Gastrocnemius medialis (tissue), 4 donors: ENCODE measurements around the gene CHST5. TPM values are rescaled to one million over a fixed set of nuclear protein-coding genes. Genes with fewer than 3 reads are reported as not detected.

Experiments used
- ATAC-seq, 2 donors: fragments of 150-250 bp; one replicate each; pipeline ENCODE4 v1.9.1; 2016
- DNase-seq, 2 donors: peaks; one replicate each; pipeline ENCODE4 v3.0.0-alpha.2; 2019
- H3K27ac ChIP-seq, 4 donors: fragments of 200-600 bp; sonication (generic); 1 replicate in 1 of 4; 2 replicates in 3 of 4; pipeline ENCODE4 v1.5.1; 2016 to 2018; ENCODE audit warnings: mild to moderate bottlenecking in 2 of 4, moderate library complexity in 1 of 4
- H3K27me3 ChIP-seq, 3 donors: fragments of 200-600 bp; sonication (generic) in 2 of 3; 1 replicate in 1 of 3; 2 replicates in 2 of 3; pipeline versions ENCODE4 v1.5.1 to v1.6.0; 2016 to 2019; ENCODE audit warnings: mild to moderate bottlenecking in 1 of 3, moderate library complexity in 1 of 3
- H3K36me3 ChIP-seq, 2 donors: fragments of 200-600 bp; sonication (generic) in 1 of 2; one replicate each; pipeline ENCODE4 v1.5.1; 2017 to 2018
- H3K4me1 ChIP-seq, 2 donors: fragments of 200-600 bp; sonication (generic) in 1 of 2; one replicate each; pipeline ENCODE4 v1.5.1; 2016 to 2017; ENCODE audit warnings: mild to moderate bottlenecking in 2 of 2
- H3K4me3 ChIP-seq, 4 donors: fragments of 200-600 bp; sonication (generic) in 3 of 4; 1 replicate in 1 of 4; 2 replicates in 3 of 4; pipeline ENCODE4 v1.5.1; 2016 to 2019; ENCODE audit warnings: mild to moderate bottlenecking in 2 of 4
- H3K9me3 ChIP-seq, 3 donors: fragments of 200-600 bp; sonication (generic) in 2 of 3; 1 replicate in 1 of 3; 2 replicates in 2 of 3; pipeline ENCODE4 v1.5.1; 2016 to 2019
- CTCF ChIP-seq, 5 experiments: fragments of 450-650 bp in 3 of 5; fragments of 200-600 bp in 2 of 5; sonication (generic) in 2 of 5; IDR thresholded peaks in 4 of 5; conservative IDR thresholded peaks in 1 of 5; 1 replicate in 4 of 5; 2 replicates in 1 of 5; pipeline ENCODE4 v1.5.1; 2016 to 2019; ENCODE audit warnings: antibody characterized with exemption in 5 of 5, mild to moderate bottlenecking in 3 of 5, moderate library complexity in 3 of 5
- POLR2A ChIP-seq, 2 donors: fragments of 450-650 bp; IDR thresholded peaks; one replicate each; pipeline ENCODE4 v1.6.1; 2017; ENCODE audit warnings: antibody characterized with exemption in 2 of 2, mild to moderate bottlenecking in 2 of 2, moderate library complexity in 2 of 2
- in situ Hi-C, 4 donors: fragments of 200-750 bp; cut with MboI; loops; one replicate each; pipeline versions ENCODE4 v1.15.0 to v1.8.0; 2017; ENCODE audit warnings: low sequenced_read_pairs in 4 of 4
- intact Hi-C: fragments of 100-400 bp; cut with DNase I; formaldehyde crosslinking; loops from one replicate; pipeline ENCODE4 v1.15.1; 2023; ENCODE audit warnings: low total_unique reads
- total RNA-seq, 4 donors: library from RNA; depleted of rRNA; stranded (reverse); fragments of >200 nt; gene quantifications; one replicate each; pipeline versions ENCODE4 v1.1.0 to v1.2.3, GENCODE V29; 2016

CHST5 gene
- total RNA-seq, 4 donors from 2014 or later, result 0.12 TPM; not detected in 3

DNA sequence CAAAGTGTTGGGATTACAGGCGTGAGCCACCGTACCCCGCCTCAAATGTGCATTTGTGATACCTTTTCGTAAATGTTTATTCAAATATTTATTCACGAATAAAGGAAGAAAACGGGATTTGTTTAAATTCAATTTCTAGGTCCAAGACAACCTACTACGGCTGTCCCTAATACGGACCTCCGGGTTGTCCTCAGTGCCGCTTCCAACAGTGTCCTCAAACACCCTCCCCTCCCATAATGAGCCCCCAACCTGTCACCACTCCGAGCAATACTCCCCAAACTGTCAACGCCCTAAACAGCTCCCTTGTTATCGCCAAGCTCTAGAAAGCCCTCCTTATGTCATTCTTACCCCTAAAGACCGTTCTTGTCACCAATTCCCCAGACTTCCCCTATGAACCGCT is 29.7 kb upstream of the CHST5 start:
- in situ Hi-C loops (loop anchor here in 1 of 4 donors (10.0 kb wide), 1 partner anchor 59 kb away; the partner anchor contains the start of gene ADAT1), intact Hi-C loops (loop anchor here (1.0 to 5.0 kb wide), 4 partner anchors 49 to 103 kb away; partner anchors contain the start of genes ADAT1, KARS1, TERF2IP and TMEM170A)
- no peak for DNase-seq
- no peak for TF ChIP-seq CTCF (IDR thresholded peaks at IDR 0.05 in 4 of 5, conservative IDR thresholded peaks at IDR 0.05 in 1 of 5)
- TF ChIP-seq POLR2A (IDR thresholded peaks at IDR 0.05), result no peak
- peak overlapping the region; percentile 81 to 92 (median 86) for H3K27ac ChIP-seq
- ATAC-seq, result peak in 1 of 2 donors; percentile 21
- peak overlapping the region; percentile 89 to 98 (median 96) for H3K4me3 ChIP-seq
- no peaks in the 10 kb centered on the region for H3K27me3 ChIP-seq
- H3K4me1 ChIP-seq, result peaks cover 32 to 48% of the 10 kb centered on the region in 2 donors
- H3K9me3 ChIP-seq, result no peaks in the 10 kb centered on the region
- peaks cover 0 to 26% of the 10 kb centered on the region in 2 donors for H3K36me3 ChIP-seq

DNA sequence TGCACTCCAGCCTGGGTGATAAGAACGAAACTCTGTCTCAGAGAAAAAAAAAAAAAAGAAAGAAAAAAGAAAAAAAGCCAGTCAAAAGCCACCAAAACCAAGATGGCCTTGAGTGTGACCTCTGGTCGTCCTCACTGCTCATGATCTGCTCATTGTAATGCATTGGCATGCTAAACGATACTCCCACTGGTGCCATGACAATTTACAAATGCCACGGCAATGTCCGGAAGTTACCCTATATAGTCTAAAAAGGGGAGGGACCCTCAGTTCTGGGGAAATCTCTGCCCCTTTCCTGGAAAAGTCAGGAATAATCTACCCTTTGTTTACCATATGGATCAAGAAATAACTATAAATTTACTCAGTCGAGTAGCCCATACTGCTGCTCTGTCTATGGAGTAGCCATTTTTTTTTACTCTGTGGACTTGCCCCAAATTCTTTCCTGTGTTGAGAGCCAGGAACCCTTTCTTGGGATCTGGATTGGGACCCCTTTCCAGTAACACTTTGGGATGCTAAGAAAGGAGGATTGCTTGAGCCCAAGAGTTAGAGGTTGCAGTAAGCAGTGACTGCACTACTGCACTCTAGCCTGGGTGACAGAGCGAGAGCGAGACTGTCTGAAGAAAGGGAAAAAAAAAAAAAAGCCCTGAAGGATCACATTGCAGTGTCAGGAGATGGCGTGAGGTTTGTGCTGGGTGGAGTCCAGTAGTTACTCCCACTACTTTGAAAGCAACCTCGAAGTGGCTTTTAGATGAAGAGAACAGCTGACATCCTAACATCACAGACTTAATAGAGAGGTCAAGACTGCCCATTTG is 23.9 kb upstream of the CHST5 start:
- no peak overlapping the region for H3K4me3 ChIP-seq
- no peaks in the 10 kb centered on the region for H3K9me3 ChIP-seq
- H3K4me1 ChIP-seq, result peaks cover 6 to 9% of the 10 kb centered on the region in 2 donors
- DNase-seq (peak in 1 of 2 donors; percentile 47), ATAC-seq (peak in 1 of 2 donors; percentile 11)
- no peak for TF ChIP-seq CTCF (IDR thresholded peaks at IDR 0.05 in 4 of 5, conservative IDR thresholded peaks at IDR 0.05 in 1 of 5)
- no peak for TF ChIP-seq POLR2A (IDR thresholded peaks at IDR 0.05)
- intact Hi-C loops, result loop anchor here (5.0 to 10.0 kb wide), 2 partner anchors 42 to 415 kb away; partner anchors contain the start of gene ZFP1
- no peaks in the 10 kb centered on the region for H3K36me3 ChIP-seq
- no peak overlapping the region for H3K27ac ChIP-seq
- H3K27me3 ChIP-seq, result no peaks in the 10 kb centered on the region
- in situ Hi-C loops, result loop anchor here in 1 of 4 donors (10.0 kb wide), 1 partner anchor 65 kb away; the partner anchor contains the start of gene ADAT1

DNA sequence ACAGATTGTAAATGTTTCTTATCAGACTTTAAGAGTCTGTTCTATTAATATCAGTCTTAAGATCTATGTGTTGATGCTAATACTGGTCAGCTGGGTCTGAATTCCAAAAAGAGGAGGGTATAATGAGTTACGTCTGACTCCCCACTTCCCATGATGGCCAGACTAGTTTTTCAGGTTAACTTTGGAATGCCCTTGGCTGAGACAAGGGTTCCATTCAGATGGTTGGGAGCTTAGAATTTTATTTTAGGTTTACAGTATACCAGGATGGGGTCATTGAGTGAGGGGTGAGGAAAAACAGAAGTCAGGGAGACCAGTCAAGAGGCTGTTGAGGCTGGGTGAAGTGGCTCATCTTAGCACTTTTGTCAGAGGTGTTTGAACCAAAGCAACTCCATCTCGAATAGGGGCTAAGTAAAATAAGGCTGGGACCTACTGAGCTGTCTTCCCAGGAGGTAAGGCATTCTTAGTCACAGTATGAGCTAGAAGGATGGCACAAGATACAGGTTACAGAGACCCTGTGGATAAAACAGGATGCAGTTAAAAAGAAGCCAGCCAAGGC is 23.0 kb upstream of the CHST5 start:
- Histone ChIP-seq H3K27ac (no peak overlapping the region), H3K36me3 (no peaks in the 10 kb centered on the region), H3K9me3 (no peaks in the 10 kb centered on the region), H3K4me1 (peaks cover 8 to 14% of the 10 kb centered on the region in 2 donors), H3K4me3 (no peak overlapping the region), H3K27me3 (no peaks in the 10 kb centered on the region)
- no peak for TF ChIP-seq POLR2A (IDR thresholded peaks at IDR 0.05)
- TF ChIP-seq CTCF (IDR thresholded peaks at IDR 0.05 in 4 of 5, conservative IDR thresholded peaks at IDR 0.05 in 1 of 5), result no peak
- intact Hi-C loops, result loop anchor here (5.0 to 10.0 kb wide), 2 partner anchors 42 to 414 kb away; partner anchors contain the start of gene ZFP1
- no peak for ATAC-seq
- no peak for DNase-seq
- in situ Hi-C loops, result no loop called here

DNA sequence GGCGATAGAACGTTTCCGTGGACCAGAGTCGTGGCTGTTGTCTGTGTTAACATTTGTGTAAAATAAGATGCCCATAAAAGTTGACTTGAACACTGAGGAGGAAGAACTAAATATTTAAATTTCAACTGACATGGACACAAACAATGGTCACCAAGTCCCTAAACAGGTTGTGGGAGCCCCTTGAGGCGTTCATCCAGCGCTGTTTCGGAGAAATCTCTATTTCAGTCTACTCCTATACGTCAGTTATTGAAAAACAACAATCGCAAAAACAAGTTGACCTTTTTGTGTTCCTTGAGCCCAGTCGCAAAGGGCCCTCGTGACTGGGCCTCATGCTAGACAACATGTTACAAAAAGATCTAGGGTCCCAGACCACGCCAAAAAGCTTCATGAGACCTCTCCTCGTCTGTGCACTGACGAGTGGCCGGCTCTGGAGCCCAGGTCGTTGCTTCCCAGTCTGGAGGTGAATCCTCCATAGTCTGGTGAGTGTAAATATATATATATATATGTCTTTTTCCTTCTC is 20.6 kb upstream of the CHST5 start:
- Histone ChIP-seq H3K4me3 (peak overlapping the region; percentile 76 to 84 (median 82)), H3K36me3 (no peaks in the 10 kb centered on the region), H3K4me1 (peaks cover 8 to 14% of the 10 kb centered on the region in 2 donors), H3K9me3 (no peaks in the 10 kb centered on the region), H3K27ac (peak overlapping the region; percentile 76 to 87 (median 82)), H3K27me3 (no peaks in the 10 kb centered on the region)
- TF ChIP-seq POLR2A (IDR thresholded peaks at IDR 0.05) (no peak), CTCF (IDR thresholded peaks at IDR 0.05 in 4 of 5, conservative IDR thresholded peaks at IDR 0.05 in 1 of 5) (no peak)
- no peak for DNase-seq
- in situ Hi-C loops (no loop called here), intact Hi-C loops (loop anchor here (2.0 to 10.0 kb wide), 3 partner anchors 39 to 412 kb away; partner anchors contain the start of genes ADAT1 and ZFP1)
- ATAC-seq, result peak; percentile 5 to 9
